Stomach (tissue), 9 donors: Measurements from ENCODE around the gene PRKN. TPM values are rescaled to one million over a fixed set of nuclear protein-coding genes. Genes with fewer than 3 reads are reported as not detected.

Experiments used
- DNase-seq, 2 donors: peaks; one replicate each; pipeline versions ENCODE4 v3.0.0 to v3.0.0-alpha.2; 2013 to 2019
- H3K27ac ChIP-seq, 5 donors: fragments of 200-600 bp in 4 of 5; sonication (generic) in 4 of 5; one replicate each; pipeline ENCODE4 v1.5.1; 2013 to 2019; ENCODE audit warnings: mild to moderate bottlenecking in 1 of 5, moderate library complexity in 1 of 5
- H3K27me3 ChIP-seq, 3 donors: fragments of 200-600 bp; sonication (generic); one replicate each; pipeline ENCODE4 v1.5.1; 2017 to 2019; ENCODE audit warnings: mixed run types in 1 of 3
- H3K36me3 ChIP-seq, 4 donors: fragments of 200-600 bp; sonication (generic); 1 replicate in 3 of 4; 2 replicates in 1 of 4; pipeline ENCODE4 v1.5.1; 2016 to 2019
- H3K4me1 ChIP-seq, 4 donors: fragments of 200-600 bp; sonication (generic); one replicate each; pipeline ENCODE4 v1.5.1; 2016 to 2019
- H3K4me3 ChIP-seq, 4 donors: fragments of 200-600 bp; sonication (generic) in 3 of 4; one replicate each; pipeline ENCODE4 v1.5.1; 2016 to 2019; ENCODE audit warnings: mild to moderate bottlenecking in 1 of 4
- H3K9me3 ChIP-seq, 4 donors: fragments of 200-600 bp; sonication (generic); one replicate each; pipeline ENCODE4 v1.5.1; 2016 to 2019
- EP300 ChIP-seq: sonication (generic); formaldehyde crosslinking; IDR thresholded peaks from one replicate; pipeline ENCODE4 v1.6.1; 2017; ENCODE audit warnings: antibody characterized with exemption
- POLR2A ChIP-seq, 4 donors: fragments of 450-650 bp; IDR thresholded peaks; one replicate each; pipeline ENCODE4 v1.6.1; 2016; ENCODE audit warnings: antibody characterized with exemption in 4 of 4, control low read depth in 2 of 4, mild to moderate bottlenecking in 1 of 4, moderate library complexity in 1 of 4
- POLR2AphosphoS5 ChIP-seq, 3 donors: sonication (generic); formaldehyde crosslinking; IDR thresholded peaks; one replicate each; pipeline ENCODE4 v1.6.1; 2016; ENCODE audit warnings: antibody characterized with exemption in 3 of 3
- WGBS, 5 donors: extraction: QIAGEN DNeasy Blood & Tissue Kit in 3 of 5; methylation state at CpG; one replicate each; pipeline versions ENCODE4 v1.1.5 to v1.1.7; 2013 to 2018; 5-methylcytosine and 5-hydroxymethylcytosine counted together
- intact Hi-C: fragments of 100-400 bp; cut with DNase I; formaldehyde crosslinking; loops from one replicate; pipeline ENCODE4 v1.15.1; 2023; ENCODE audit warnings: low total_unique reads
- polyA plus RNA-seq, 3 donors: library from polyadenylated mRNA; stranded (reverse); fragments of 200-250 nt; gene quantifications; one replicate each; pipeline ENCODE4 v1.2.3, GENCODE V29; 2013
- total RNA-seq, 5 donors: library from RNA; depleted of rRNA; stranded (reverse); fragments of >200 nt; gene quantifications; one replicate each; pipeline versions ENCODE4 v1.1.0 to v1.2.3, GENCODE V29; 2014 to 2016
- TF ChIP-seq, protein P1 (sequence below), 7 experiments: fragments of 450-650 bp in 4 of 7; fragments of 200-600 bp in 3 of 7; sonication (generic) in 3 of 7; IDR thresholded peaks; one replicate each; pipeline ENCODE4 v1.5.1; 2016 to 2019; ENCODE audit warnings: antibody characterized with exemption in 7 of 7, control low read depth in 2 of 7, mild to moderate bottlenecking in 1 of 7
- donor health status: healthy with polysubstance abuse.
- donor health status: Bipolar disorder and iron deficiency.
- donor health status: healthy.

Gene PRKN
- total and polyA plus RNA-seq, 8 donors = 0.68 to 19.8 (median 9.5) TPM

DNA sequence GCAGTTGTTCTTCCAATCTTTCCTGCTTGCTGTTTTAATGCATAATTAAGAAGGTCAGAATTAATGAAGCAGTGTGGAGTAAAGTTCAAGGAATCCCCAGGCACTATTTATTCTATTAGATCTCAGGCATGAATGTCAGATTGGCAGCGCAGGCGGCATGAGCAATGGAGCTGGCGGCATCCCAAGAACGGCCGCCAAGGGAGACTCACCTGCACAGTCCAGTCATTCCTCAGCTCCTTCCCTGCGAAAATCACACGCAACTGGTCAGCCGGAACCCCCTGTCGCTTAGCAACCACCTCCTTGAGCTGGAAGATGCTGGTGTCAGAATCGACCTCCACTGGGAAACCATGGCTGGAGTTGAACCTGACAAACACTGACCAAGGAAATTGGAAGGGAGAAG lies 284.5 kb downstream of the PRKN start:
- Histone ChIP-seq H3K27ac (no peak overlapping the region), H3K4me1 (no peaks in the 10 kb centered on the region), H3K27me3 (no peaks in the 10 kb centered on the region), H3K4me3 (no peak overlapping the region), H3K36me3 (peaks cover 0 to 9% (median 0%) of the 10 kb centered on the region in 4 donors), H3K9me3 (peaks cover 0 to 15% (median 10%) of the 10 kb centered on the region in 4 donors)
- WGBS, 5 donors = 58 to 84% (median 67%) methylated on average over 10 of the region's 10 CpGs
- intact Hi-C loops = no loop called here
- TF ChIP-seq POLR2AphosphoS5 (IDR thresholded peaks at IDR 0.05) = no peak
- no peak for TF ChIP-seq POLR2A (IDR thresholded peaks at IDR 0.05)
- TF ChIP-seq, protein P1, sequence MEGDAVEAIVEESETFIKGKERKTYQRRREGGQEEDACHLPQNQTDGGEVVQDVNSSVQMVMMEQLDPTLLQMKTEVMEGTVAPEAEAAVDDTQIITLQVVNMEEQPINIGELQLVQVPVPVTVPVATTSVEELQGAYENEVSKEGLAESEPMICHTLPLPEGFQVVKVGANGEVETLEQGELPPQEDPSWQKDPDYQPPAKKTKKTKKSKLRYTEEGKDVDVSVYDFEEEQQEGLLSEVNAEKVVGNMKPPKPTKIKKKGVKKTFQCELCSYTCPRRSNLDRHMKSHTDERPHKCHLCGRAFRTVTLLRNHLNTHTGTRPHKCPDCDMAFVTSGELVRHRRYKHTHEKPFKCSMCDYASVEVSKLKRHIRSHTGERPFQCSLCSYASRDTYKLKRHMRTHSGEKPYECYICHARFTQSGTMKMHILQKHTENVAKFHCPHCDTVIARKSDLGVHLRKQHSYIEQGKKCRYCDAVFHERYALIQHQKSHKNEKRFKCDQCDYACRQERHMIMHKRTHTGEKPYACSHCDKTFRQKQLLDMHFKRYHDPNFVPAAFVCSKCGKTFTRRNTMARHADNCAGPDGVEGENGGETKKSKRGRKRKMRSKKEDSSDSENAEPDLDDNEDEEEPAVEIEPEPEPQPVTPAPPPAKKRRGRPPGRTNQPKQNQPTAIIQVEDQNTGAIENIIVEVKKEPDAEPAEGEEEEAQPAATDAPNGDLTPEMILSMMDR (IDR thresholded peaks at IDR 0.05) = no peak
- no peak for TF ChIP-seq EP300
- DNase-seq = peak; percentile 7 to 62

DNA sequence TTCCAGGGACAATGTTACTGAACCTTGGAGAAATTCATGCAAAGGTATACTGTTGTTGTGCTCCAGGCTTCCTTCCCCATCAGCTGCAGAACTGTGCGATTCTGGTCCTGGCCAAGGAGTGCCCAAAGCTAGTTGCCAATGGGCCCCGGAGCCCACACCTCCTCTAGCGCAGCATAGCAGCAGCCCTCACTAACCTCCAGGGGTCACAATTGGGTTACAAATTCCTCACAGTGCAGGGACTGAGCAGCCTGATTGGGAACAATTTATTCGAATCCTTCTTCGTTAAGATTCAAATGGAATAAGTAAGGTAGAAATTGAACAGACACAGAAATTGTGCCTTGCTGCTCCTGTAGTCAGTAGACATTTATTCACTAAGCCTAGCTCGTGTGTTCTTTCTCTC lies 284.9 kb downstream of the PRKN start:
- intact Hi-C loops = no loop called here
- WGBS, 5 donors = 54 to 68% (median 65%) methylated on average over 6 of the region's 6 CpGs
- no peaks in the 10 kb centered on the region for H3K4me1 ChIP-seq
- H3K4me3 ChIP-seq = no peak overlapping the region
- H3K36me3 ChIP-seq = peaks cover 0 to 9% (median 0%) of the 10 kb centered on the region in 4 donors
- H3K9me3 ChIP-seq = peaks cover 0 to 16% (median 12%) of the 10 kb centered on the region in 4 donors
- H3K27ac ChIP-seq = no peak overlapping the region
- H3K27me3 ChIP-seq = no peaks in the 10 kb centered on the region
- peak in 1 of 2 donors; percentile 52 for DNase-seq
- TF ChIP-seq POLR2A (IDR thresholded peaks at IDR 0.05) (no peak), POLR2AphosphoS5 (IDR thresholded peaks at IDR 0.05) (no peak), EP300 (no peak)
- TF ChIP-seq, protein P1 (IDR thresholded peaks at IDR 0.05) = no peak

- peaks cover 0 to 9% (median 0%) of the 10 kb centered on the region in 4 donors for H3K36me3 ChIP-seq
- intact Hi-C loops = no loop called here
- no peaks in the 10 kb centered on the region for H3K4me1 ChIP-seq
- 78 to 87% (median 82%) methylated on average over 5 of the region's 5 CpGs for WGBS, 5 donors
- H3K4me3 ChIP-seq = no peak overlapping the region
- peaks cover 0 to 16% (median 14%) of the 10 kb centered on the region in 4 donors for H3K9me3 ChIP-seq
- H3K27ac ChIP-seq = no peak overlapping the region
- DNase-seq = no peak
- TF ChIP-seq EP300 (no peak), POLR2A (IDR thresholded peaks at IDR 0.05) (no peak), POLR2AphosphoS5 (IDR thresholded peaks at IDR 0.05) (no peak)
- TF ChIP-seq, protein P1 (IDR thresholded peaks at IDR 0.05) = no peak
- H3K27me3 ChIP-seq = no peaks in the 10 kb centered on the region
Measured at GRCh38 chr6:162441991-162442390, 285.6 kb downstream of the PRKN start.

DNA sequence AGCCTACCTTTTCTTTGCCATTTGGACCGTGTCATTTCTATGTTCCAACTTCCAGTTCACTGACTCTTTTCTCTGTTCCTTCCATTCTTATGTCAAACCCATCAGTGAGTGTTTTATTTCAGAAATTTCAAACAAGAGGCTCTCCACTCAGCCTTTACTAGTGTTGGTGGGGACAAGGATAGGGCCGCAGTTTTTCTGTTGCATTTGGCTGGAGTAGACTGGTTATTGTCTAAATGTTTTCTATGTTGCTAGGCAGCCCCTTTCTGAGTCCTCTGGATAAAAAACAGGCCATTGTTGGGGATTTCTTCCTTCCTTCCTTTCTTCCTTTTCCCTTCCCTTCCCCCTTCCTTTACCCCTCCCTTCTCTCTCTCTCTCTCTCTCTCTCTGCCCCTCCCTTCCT lies 288.6 kb downstream of the PRKN start:
- H3K36me3 ChIP-seq = peaks cover 0 to 9% (median 0%) of the 10 kb centered on the region in 4 donors
- H3K4me1 ChIP-seq = no peaks in the 10 kb centered on the region
- no peak for DNase-seq
- H3K27me3 ChIP-seq = no peaks in the 10 kb centered on the region
- WGBS, 5 donors = 66 to 90% (median 84%) methylated on average over 2 of the region's 2 CpGs
- intact Hi-C loops = no loop called here
- H3K27ac ChIP-seq = no peak overlapping the region
- no peak overlapping the region for H3K4me3 ChIP-seq
- TF ChIP-seq POLR2A (IDR thresholded peaks at IDR 0.05) = no peak
- no peak for TF ChIP-seq POLR2AphosphoS5 (IDR thresholded peaks at IDR 0.05)
- TF ChIP-seq, protein P1 (IDR thresholded peaks at IDR 0.05) = no peak
- TF ChIP-seq EP300 = no peak
- peaks cover 0 to 16% (median 14%) of the 10 kb centered on the region in 4 donors for H3K9me3 ChIP-seq
